K562 (cell line): Measurements from ENCODE around the gene NMS. TPM values are rescaled to one million over a fixed set of nuclear protein-coding genes. Genes with fewer than 3 reads are reported as not detected.
A peak's percentile ranks its signal among the peaks of the same experiment; 100 is the strongest.

ENCODE experiments used
- ATAC-seq: fragments of 200-7000 bp; cut with Tn5 transposase; 3 replicates; pipeline ENCODE4 v1.9.1; 2020; ENCODE audit warnings: moderate library complexity
- BruUV-seq: library from RNA; stranded (reverse); fragments of 400-500 nt; replicated peaks from 2 replicates; lab custom pipeline; 2021; lab: Mats Ljungman, UMichigan
- CTCF ChIA-PET: fragments of 300-600 bp; formaldehyde crosslinking; extraction: SDS; loops from one replicate; lab custom pipeline; 2021; ENCODE audit warnings: low intra/inter-chr PET ratio; lab: Yijun Ruan, JAX
- POLR2A ChIA-PET: fragments of 300-600, 350-650 bp; sonication (Branson Sonifier 250); formaldehyde crosslinking; extraction: SDS; loops from one replicate; lab custom pipeline; 2021; ENCODE audit warnings: antibody characterized with exemption, inconsistent platforms; lab: Yijun Ruan, JAX
- DNase-seq, 4 experiments: peaks; one replicate each; pipeline versions ENCODE4 v3.0.0 to v3.0.0-alpha.2; 2011 to 2018; ENCODE audit warnings: low spot score in 3 of 4, mixed read lengths in 3 of 4; ENCODE audit errors: extremely low read depth in 1 of 4
- FAIRE-seq: peaks from 2 replicates; lab custom pipeline; 2011; peaks lifted over from hg19 to GRCh38; lab: Jason Lieb, UNC
- H2AFZ ChIP-seq: 2 replicates; pipeline ENCODE4 v1.6.0; 2011; ENCODE audit warnings: low read depth, low read length, control low read depth, inconsistent platforms
- H3K27ac ChIP-seq: fragments of 200-600 bp; 3 replicates; pipeline ENCODE4 v1.8.0; 2011; ENCODE audit warnings: low read depth, mild to moderate bottlenecking, control low read depth, inconsistent platforms, low read length, moderate library complexity, mixed read lengths; ENCODE audit errors: extremely low read depth
- H3K27me3 ChIP-seq, 2 experiments: fragments of 300-600 bp in 1 of 2; 2 replicates in 1 of 2; 3 replicates in 1 of 2; pipeline versions ENCODE4 v1.6.0 to v1.8.0; 2011; ENCODE audit warnings: inconsistent platforms in 2 of 2, low read length in 2 of 2, mild to moderate bottlenecking in 1 of 2, mixed read lengths in 1 of 2, moderate library complexity in 1 of 2; ENCODE audit not compliant: control insufficient read depth in 2 of 2, insufficient read depth in 2 of 2
- H3K36me3 ChIP-seq: fragments of 300-600 bp; 3 replicates; pipeline ENCODE4 v1.8.0; 2011; ENCODE audit warnings: mild to moderate bottlenecking, low read length, inconsistent platforms; ENCODE audit not compliant: control insufficient read depth, insufficient read depth
- H3K4me1 ChIP-seq, 2 experiments: fragments of 200-600 bp in 1 of 2; replicated peaks in 1 of 2; 2 replicates in 1 of 2; 3 replicates in 1 of 2; pipeline versions ENCODE4 v1.5.1 to v1.8.0; 2011; ENCODE audit warnings: inconsistent platforms in 2 of 2, low read length in 2 of 2, mild to moderate bottlenecking in 1 of 2, mixed read lengths in 1 of 2, moderate library complexity in 1 of 2; ENCODE audit not compliant: control insufficient read depth in 2 of 2, insufficient read depth in 2 of 2
- H3K4me2 ChIP-seq: 2 replicates; pipeline ENCODE4 v1.6.1; 2011; ENCODE audit warnings: low read length, control low read depth, inconsistent platforms, mixed read lengths; ENCODE audit not compliant: insufficient read depth
- H3K4me3 ChIP-seq: fragments of 200-600 bp; sonication (generic), shearing (Covaris generic); 2 replicates; pipeline ENCODE4 v1.5.1; 2016; ENCODE audit warnings: control low read depth, inconsistent platforms
- H3K79me2 ChIP-seq: fragments of 200-600 bp; 3 replicates; pipeline ENCODE4 v1.8.0; 2011; ENCODE audit warnings: low read length, inconsistent platforms; ENCODE audit not compliant: control insufficient read depth, insufficient read depth
- H3K9ac ChIP-seq, 2 experiments: 2 replicates each; pipeline versions ENCODE4 v1.6.0 to v1.6.1; 2011; ENCODE audit warnings: low read depth in 2 of 2, low read length in 2 of 2, control low read depth in 1 of 2, inconsistent platforms in 1 of 2, mild to moderate bottlenecking in 1 of 2, mixed read lengths in 1 of 2; ENCODE audit not compliant: insufficient read depth in 1 of 2
- H3K9me1 ChIP-seq: one replicate; pipeline ENCODE4 v1.6.0; 2011; ENCODE audit warnings: inconsistent platforms, mild to moderate bottlenecking, low read length, moderate library complexity; ENCODE audit not compliant: control insufficient read depth, insufficient read depth
- H3K9me3 ChIP-seq: replicated peaks from 2 replicates; pipeline ENCODE4 v1.5.1; 2011; ENCODE audit warnings: low read depth, low read length, inconsistent platforms; ENCODE audit not compliant: control insufficient read depth, insufficient read depth
- H4K20me1 ChIP-seq: replicated peaks from 2 replicates; pipeline ENCODE4 v1.6.1; 2011; ENCODE audit warnings: low read length, inconsistent platforms, mixed read lengths; ENCODE audit not compliant: control insufficient read depth, insufficient read depth
- BMI1 ChIP-seq: fragments of 150-350 bp; IDR thresholded peaks from 2 replicates; pipeline ENCODE4 v1.6.1; 2014; ENCODE audit warnings: low read length
- KAT2B ChIP-seq: IDR thresholded peaks from one replicate; pipeline ENCODE4 v1.6.1; 2012; ENCODE audit warnings: low read depth, mild to moderate bottlenecking, control low read depth, inconsistent platforms, low read length, moderate library complexity
- NR1H2 ChIP-seq: sonication (generic); formaldehyde crosslinking; IDR thresholded peaks from 2 replicates; pipeline ENCODE4 v1.4.0; 2020; ENCODE audit warnings: mild to moderate bottlenecking, missing genetic modification reagents
- RBM15 ChIP-seq: fragments of 200-400 bp; formaldehyde crosslinking; IDR thresholded peaks from 2 replicates; pipeline ENCODE4 v1.6.1; 2018; ENCODE audit warnings: mild to moderate bottlenecking, low read length, moderate library complexity; ENCODE audit not compliant: insufficient read depth
- RHOXF2B ChIP-seq: fragments of 250-450 bp; sonication (Bioruptor Pico); conservative IDR thresholded peaks from 2 replicates; pipeline ENCODE4 v1.5.1; 2021
- ZNF239 ChIP-seq: fragments of 250-450 bp; sonication (Bioruptor Pico); IDR thresholded peaks from 2 replicates; pipeline ENCODE4 v1.4.0; 2020; ENCODE audit warnings: mild to moderate bottlenecking
- ZNF431 ChIP-seq: sonication (generic); formaldehyde crosslinking; IDR thresholded peaks from 2 replicates; pipeline ENCODE4 v1.8.0; 2022; ENCODE audit warnings: mild to moderate bottlenecking, missing genetic modification reagents
- WGBS: fragments of 100-300 bp; shearing (Covaris generic); methylation state at CpG from one replicate; pipeline ENCODE4 v1.1.6; 2016; ENCODE audit warnings: low coverage, mixed read lengths; ENCODE audit not compliant: insufficient coverage; ENCODE audit errors: missing lambda C conversion rate; 5-methylcytosine and 5-hydroxymethylcytosine counted together
- in situ Hi-C: fragments of 300-500 bp; cut with MboI; formaldehyde crosslinking; loops from 4 replicates; pipeline ENCODE4 v1.15.0; 2018; ENCODE audit warnings: inconsistent platforms, mixed read lengths
- intact Hi-C: fragments of 100-400 bp; cut with micrococcal nuclease; formaldehyde crosslinking; loops from 2 replicates; pipeline ENCODE4 v1.14.2; 2022
- polyA plus RNA-seq, 8 experiments: library from polyadenylated mRNA; depleted of rRNA in 4 of 8; stranded (reverse) in 5 of 8; unstranded in 3 of 8; fragments of >200 nt; fragmentation: Nextera tagmentation in 2 of 8; fragmentation: Illumina TruSeq in 1 of 8; extraction: Ambion mirVana in 2 of 8; extraction: Trizol in 1 of 8; gene quantifications; 2 replicates each; pipeline versions ENCODE4 v1.2.1 to v1.2.3, GENCODE V29; 2011 to 2014; ENCODE audit warnings: inconsistent platforms in 1 of 8, missing spikeins in 1 of 8
- total RNA-seq, 7 experiments: library from RNA; depleted of rRNA in 6 of 7; stranded (reverse); fragments of >200 nt in 6 of 7; fragmentation: Illumina TruSeq in 2 of 7; extraction: Trizol in 2 of 7; gene quantifications; 2 replicates each; pipeline versions ENCODE4 v1.2.1 to v1.2.3, GENCODE V29; 2011 to 2021; ENCODE audit warnings: low replicate concordance in 1 of 7

NMS gene
- total and polyA plus RNA-seq, 9 of the 15 experiments (the other 6 are each of a cell fraction or from before 2014, with no cell fraction given) = not detected

GRCh38 chr2:100424277-100424875 lies 45.9 kb upstream of the NMS start:
- FAIRE-seq (no peak), DNase-seq (no peak), ATAC-seq (no peak)
- Histone ChIP-seq H3K4me3 (no peak overlapping the region), H3K9ac (no peak overlapping the region), H4K20me1 (no peaks in the 10 kb centered on the region), H3K9me3 (no peaks in the 10 kb centered on the region), H3K9me1 (no peaks in the 10 kb centered on the region), H3K4me2 (no peak overlapping the region), H3K4me1 (peaks cover 0 to 5% of the 10 kb centered on the region in 2 experiments; a peak in 2 of 5 replicates), H3K79me2 (no peaks in the 10 kb centered on the region), H2AFZ (no peak overlapping the region), H3K36me3 (no peaks in the 10 kb centered on the region), H3K27me3 (peaks cover 0 to 2% of the 10 kb centered on the region in 2 experiments; a peak in 1 of 5 replicates), H3K27ac (no peak overlapping the region)
- TF ChIP-seq ZNF431 (peak; percentile 89), RBM15 (no peak), ZNF239 (no peak), BMI1 (no peak), NR1H2 (CRISPR knock-in tag) (no peak)
- WGBS = 2% methylated on average over 4 of the region's 4 CpGs
- in situ Hi-C loops (no loop called here), intact Hi-C loops (loop anchor here (10.0 kb wide), 2 partner anchors 180 to 560 kb away; no protein-coding TSS in a partner anchor)
- POLR2A ChIA-PET = no interaction called here
- CTCF ChIA-PET = no interaction called here
- BruUV-seq = no TSS peak

- no peaks in the 10 kb centered on the region for H3K9me1 ChIP-seq
- CTCF ChIA-PET = no interaction called here
- H3K27me3 ChIP-seq = peaks cover 0 to 2% of the 10 kb centered on the region in 2 experiments; a peak in 1 of 5 replicates
- FAIRE-seq (no peak), ATAC-seq (no peak), DNase-seq (no peak)
- H3K4me2 ChIP-seq = no peak overlapping the region
- no peaks in the 10 kb centered on the region for H3K79me2 ChIP-seq
- WGBS = 46% methylated on average over 4 of the region's 4 CpGs
- H2AFZ ChIP-seq = no peak overlapping the region
- no peak overlapping the region for H3K27ac ChIP-seq
- intact Hi-C loops = loop anchor here (10.0 kb wide), 2 partner anchors 180 to 560 kb away; no protein-coding TSS in a partner anchor
- H3K36me3 ChIP-seq = no peaks in the 10 kb centered on the region
- no TSS peak for BruUV-seq
- no peaks in the 10 kb centered on the region for H3K9me3 ChIP-seq
- no peak overlapping the region for H3K9ac ChIP-seq
- no peak overlapping the region for H3K4me3 ChIP-seq
- TF ChIP-seq KAT2B (no peak), RHOXF2B (CRISPR knock-in tag) (no peak)
- in situ Hi-C loops = no loop called here
- H4K20me1 ChIP-seq = no peaks in the 10 kb centered on the region
- peaks cover 0 to 5% of the 10 kb centered on the region in 2 experiments; a peak in 2 of 5 replicates for H3K4me1 ChIP-seq
- POLR2A ChIA-PET = interaction anchor here (1.2 kb wide), 1 partner anchor 9 kb away, joined by 5 read pairs; no protein-coding TSS in a partner anchor
These were observed 45.2 kb upstream of the NMS start for GRCh38 chr2:100425107-100425506.
